Renal cortex interstitium (tissue), 11 donors: ENCODE measurements around the gene PTPRN2. TPM values are rescaled to one million over a fixed set of nuclear protein-coding genes. Genes with fewer than 3 reads are reported as not detected.
A peak's percentile ranks its signal among the peaks of the same experiment; 100 is the strongest.

Source experiments
- DNase-seq, 11 donors: peaks; one replicate each; pipeline ENCODE4 v3.0.0-alpha.2; 2013; ENCODE audit warnings: low read depth in 9 of 11, low spot score in 4 of 11; ENCODE audit errors: extremely low read depth in 1 of 11
- polyA plus RNA-seq, 3 donors: library from polyadenylated mRNA; unstranded; fragments of 120-200 nt; gene quantifications; one replicate each; pipeline ENCODE4 v1.2.1, GENCODE V29; 2013; ENCODE audit not compliant: insufficient read length in 3 of 3

Gene PTPRN2
- polyA plus RNA-seq, 3 donors: 6.0 to 7.7 (median 7.2) TPM

GRCh38 chr7:157753713-157754415 lies 833.8 kb downstream of the PTPRN2 start:
- no peak for DNase-seq

DNA sequence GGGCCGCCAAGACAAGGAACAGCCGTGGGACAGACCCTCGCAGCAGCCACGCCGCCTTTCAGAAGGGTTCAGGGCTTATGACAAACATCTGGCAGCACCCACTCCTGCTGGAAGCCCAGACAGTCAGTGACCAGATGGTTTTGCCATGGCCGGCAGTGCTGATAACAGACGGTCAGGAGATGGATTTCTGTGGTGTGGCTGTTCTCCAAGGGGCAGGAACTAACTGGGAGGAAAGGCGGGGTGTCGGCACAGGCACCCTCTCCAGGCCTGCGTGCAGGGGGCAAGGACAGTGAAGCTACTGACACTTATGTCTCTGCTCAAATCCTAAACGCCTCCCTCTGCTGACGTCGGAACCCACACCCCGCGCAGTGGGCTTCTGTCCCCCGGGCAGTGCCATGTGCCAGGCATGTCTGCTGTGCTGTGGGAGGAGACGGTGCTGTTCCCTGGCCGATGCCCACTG lies 834.8 kb downstream of the PTPRN2 start:
- DNase-seq: no peak

GRCh38 chr7:157751951-157752673 lies 835.5 kb downstream of the PTPRN2 start:
- no peak for DNase-seq

GRCh38 chr7:157751406-157751805 lies 836.2 kb downstream of the PTPRN2 start:
- peak in 4 of 11 donors; percentile 15 to 39 (median 26) for DNase-seq

GRCh38 chr7:157750291-157750690 lies 837.3 kb downstream of the PTPRN2 start:
- DNase-seq: no peak

- no peak for DNase-seq
Observed at GRCh38 chr7:157745721-157746709, 841.6 kb downstream of the PTPRN2 start.

GRCh38 chr7:157744786-157745601 lies 842.6 kb downstream of the PTPRN2 start:
- no peak for DNase-seq

GRCh38 chr7:157743781-157744525 lies 843.7 kb downstream of the PTPRN2 start:
- DNase-seq: no peak

- DNase-seq: no peak
Observed at GRCh38 chr7:157740251-157740798, 847.3 kb downstream of the PTPRN2 start.

- DNase-seq: peak in 4 of 11 donors; percentile 21 to 41 (median 30)
Observed at GRCh38 chr7:157739650-157740049, 848.0 kb downstream of the PTPRN2 start.

DNA sequence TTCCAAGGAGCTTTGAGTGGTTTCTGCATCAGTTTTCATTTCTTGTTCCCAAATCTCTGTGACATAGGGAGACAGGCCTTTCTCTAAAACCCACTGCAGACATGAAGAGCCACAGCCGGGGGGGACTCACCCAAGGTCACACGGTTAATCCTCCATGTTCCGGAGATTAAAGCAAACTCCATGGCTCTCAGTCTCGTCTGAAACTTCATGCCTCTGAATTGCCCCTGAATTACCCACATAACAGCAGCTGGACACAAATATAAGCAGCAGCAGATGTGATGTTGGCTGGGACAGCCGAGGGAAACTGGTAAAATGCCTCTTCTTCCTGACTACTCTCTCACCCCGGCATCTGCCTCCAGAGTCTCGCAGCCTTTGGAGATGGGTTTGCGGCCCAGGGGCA lies 848.6 kb downstream of the PTPRN2 start:
- no peak for DNase-seq

- peak in 7 of 11 donors; percentile 27 to 63 (median 48) for DNase-seq
Observed at GRCh38 chr7:157738066-157738460, 849.6 kb downstream of the PTPRN2 start.

- no peak for DNase-seq
Observed at GRCh38 chr7:157737151-157738065, 850.2 kb downstream of the PTPRN2 start.

DNA sequence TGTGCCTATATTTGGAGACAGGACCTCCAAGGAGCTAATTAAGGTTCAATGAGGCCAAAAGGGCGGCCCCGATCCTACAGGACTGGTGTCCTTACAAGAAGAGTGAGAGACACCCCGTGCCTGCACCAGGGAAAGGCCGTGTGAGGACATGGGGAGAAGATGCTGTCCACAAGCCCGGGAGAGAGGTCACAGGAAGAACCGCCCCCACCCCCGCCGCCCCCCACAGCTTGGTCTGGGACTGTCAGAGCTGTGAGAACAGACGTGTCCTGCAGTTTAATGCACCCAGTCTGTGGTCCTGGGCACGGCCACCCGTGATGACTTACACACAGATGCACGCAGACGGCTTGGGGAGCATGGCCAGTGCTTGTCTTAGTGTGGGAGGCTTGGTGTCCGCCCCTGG lies 851.3 kb downstream of the PTPRN2 start:
- no peak for DNase-seq

DNA sequence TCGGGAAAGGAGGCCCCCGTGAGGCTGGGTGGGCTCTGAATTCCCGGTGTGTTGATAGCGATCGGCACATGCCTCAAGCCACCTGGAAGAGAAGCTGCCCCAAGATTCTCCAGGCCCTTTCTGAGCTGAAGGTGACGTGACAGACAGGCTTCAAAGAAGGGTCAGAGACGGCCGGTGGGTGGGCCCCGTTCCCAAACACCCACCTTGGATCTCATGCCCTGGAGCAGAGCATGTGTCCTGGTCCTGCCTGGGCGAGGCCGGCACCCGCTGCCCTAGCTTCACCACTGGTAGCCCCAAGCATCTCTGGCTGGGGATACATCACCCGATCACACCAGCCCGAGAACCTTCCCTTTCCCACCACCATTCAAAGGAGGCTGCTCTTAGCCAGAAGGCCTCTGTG lies 851.8 kb downstream of the PTPRN2 start:
- no peak for DNase-seq
